Stimulated activated CD8-positive, alpha-beta memory T cell treated with anti-CD3 and anti-CD28 coated beads, Interleukin-15, amount 100 ng/mL, for 1 hour (primary cell): Measurements from ENCODE around the gene GLOD4.
"Not testable (repeated sequence)": the region's sequence is repeated elsewhere in the genome, so short reads cannot be mapped to it uniquely, and the experiment has no call there.

ENCODE experiments used
- DNase-seq: peaks from one replicate; pipeline ENCODE4 v3.0.0-alpha.2; 2020; ENCODE audit warnings: low read depth

The GLOD4 gene

DNA sequence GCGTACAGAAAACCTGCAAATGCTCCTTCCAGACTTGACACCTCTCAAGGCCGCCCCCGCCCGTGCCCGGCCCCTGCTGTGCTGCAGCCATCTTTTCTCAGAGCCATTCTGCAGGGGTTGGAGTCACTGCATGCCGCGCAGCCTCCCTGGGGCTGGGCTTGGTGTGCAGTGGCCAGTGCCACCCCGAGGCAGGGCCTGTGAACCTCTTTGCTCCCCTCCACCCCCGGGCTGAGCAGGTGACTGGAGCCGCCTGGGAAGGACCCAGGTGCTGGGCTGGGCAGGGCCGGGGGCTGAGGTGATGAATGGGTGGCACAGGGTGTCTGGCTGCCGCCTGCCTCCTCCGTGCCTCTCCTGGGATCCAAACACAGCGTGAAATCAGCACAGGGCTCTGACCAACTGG, 20.4 kb upstream of the GLOD4 start:
- no peak for DNase-seq

DNA sequence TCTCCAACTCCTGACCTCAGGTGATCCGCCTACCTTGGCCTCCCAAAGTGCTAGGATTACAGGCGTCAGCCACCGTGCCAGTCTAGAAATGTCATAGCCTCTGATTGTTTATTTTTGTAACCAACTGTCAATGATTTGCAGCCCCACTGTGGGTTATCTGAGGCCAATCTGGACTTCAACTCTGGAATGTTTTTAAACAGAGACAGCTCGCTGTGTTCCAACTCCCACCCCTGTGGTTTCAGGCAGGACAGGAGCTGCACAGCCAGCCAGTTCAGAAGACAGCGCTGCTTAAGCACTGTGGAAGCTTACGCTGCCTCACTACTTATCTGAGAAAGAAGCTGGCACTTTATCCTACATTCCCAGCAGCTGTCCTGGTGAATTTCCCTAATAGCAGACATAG, 19.6 kb upstream of the GLOD4 start:
- no peak for DNase-seq

DNA sequence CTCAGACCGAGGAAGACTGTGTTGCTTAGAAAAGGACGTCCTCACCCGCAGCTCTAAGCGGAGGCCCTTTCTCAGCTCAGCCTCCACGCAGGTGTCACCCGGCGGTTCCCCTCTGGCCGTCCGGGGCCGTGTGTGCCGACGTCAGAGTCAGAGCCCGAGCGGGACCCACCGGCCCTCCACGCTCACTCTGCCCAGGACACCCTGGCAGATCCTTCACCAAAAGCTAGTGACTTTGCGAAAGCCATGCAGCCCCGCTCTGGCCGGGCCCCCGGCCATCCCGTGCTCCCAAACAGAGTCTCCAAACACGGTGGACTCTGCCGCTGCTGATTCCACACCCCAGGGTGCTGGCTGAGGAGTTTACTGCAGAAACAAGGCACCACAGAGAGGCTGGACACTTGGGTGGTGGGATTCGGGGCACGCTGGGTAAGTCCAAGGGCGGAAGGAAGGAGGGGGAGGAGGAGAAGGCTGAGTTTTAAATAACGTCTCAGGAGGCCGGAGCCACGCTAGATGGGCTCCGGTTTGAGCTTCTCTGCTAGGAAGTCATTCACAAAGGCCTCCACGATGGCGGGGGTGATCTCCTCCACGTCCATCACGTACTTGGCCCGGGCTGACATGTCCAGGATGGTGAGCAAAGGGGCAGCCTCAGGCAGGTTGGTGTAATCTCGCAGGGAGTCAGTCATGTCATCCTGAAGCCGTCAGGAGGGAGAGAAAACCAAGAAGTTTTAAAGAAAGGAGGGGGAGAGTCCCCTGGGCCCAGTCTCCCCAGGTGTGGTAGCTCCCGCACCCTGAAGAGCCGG, 18.6 kb upstream of the GLOD4 start:
- no peak for DNase-seq

DNA sequence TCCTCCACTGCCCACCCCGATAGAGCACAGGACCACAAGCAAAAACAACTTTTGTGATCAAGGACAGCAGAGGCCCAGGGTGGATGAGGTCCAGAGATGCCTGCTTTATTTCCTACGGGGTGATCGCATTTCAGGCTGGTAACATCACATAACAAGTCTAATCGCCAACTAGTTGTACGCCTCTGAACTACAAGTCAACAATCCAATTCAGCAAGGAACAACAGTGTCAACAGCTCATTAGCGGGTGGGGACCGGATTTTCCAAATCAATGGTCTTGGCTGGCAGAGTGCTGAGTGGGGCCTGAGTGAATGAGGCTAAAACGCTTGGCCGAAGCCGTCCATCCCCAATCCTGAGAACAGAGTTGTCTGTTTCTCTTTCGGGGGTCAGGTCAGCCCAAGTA, 17.2 kb upstream of the GLOD4 start:
- no peak for DNase-seq

DNA sequence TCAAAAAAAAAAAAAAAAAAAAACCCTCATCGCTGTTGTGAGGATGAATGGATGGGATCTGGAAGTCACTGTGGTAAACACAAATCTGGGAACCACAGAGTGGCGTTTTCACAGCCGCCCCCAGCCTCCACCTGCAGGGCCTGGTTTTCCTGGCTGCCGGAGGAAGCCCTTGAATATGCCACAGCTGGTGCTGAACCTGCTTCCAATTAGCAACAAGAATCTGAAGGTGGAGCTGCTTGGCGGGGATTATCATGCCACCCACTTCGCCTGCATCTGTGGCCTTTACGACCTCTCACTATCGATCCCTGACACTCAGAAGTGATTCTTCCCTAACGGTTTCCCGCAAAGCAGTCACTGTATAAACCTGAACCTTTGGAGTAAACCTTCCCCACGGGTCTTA, 16.2 kb upstream of the GLOD4 start:
- DNase-seq = no peak

DNA sequence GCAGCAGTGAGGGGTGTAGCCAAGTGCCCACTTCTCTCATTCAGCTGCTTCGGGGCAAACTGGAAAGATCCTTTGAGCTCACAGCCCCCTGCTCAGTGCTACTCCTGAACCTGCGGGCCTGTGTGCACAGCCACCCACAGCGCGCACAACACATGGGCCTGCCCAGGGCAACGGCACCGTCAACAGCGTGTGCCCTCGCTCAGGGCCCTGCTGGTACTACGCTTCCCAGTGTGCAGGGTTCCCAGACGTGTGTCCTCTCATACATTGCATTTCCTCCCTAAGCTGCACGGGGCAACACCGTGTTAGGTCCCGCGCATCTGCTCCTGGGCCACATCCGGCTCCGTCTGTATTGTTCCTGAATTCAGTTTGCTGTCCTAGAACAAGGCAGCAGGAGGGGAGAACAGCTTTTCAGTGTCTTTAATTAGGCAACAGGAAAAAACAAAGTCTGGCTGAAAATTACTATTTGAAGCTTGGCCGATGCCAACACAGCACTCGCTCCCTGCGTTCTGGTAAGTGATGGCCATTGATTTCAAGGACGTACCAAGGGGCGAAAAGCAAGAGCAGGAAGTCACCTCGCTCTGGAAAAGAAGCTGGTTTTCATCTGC, 15.3 kb upstream of the GLOD4 start:
- no peak for DNase-seq

DNA sequence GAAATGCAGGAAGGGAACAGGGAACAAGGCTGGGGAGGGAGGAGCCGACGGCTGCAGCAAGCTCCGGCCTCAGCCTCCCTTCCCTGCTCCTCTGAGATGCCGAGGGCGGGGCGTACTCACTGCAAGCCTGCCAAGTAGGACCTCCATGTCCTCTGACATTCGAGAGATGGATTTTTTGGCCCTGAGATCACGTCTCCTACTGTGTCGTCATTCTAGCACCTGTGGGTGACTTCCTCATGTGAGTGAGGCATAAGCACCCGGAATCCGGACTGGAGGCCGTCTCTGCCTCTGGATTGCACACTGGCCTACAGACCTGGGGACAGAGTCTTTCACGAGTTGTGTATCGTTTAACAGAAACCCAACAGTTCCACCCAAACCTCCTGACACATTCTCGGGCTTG, 14.5 kb upstream of the GLOD4 start:
- DNase-seq = no peak

DNA sequence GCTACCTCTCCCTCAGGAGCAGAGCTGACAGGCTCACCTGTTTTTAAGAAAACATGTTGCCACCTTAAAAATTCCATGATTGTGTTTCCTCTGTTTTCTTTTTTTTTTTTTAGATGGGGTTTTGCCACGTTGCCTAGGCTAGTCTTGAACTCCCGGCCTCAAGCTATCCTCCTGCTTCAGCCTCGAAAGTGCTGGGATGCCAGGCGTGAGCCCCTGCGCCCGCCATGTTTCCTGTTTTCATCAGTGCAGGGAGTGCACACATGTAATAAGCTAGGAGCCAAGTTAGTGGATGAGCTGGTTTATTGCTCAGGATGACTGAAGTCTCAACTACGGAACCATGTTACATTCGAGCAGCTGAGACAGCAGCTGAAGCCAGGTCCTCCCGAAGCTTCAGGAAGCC, 13.6 kb upstream of the GLOD4 start:
- DNase-seq = no peak

DNA sequence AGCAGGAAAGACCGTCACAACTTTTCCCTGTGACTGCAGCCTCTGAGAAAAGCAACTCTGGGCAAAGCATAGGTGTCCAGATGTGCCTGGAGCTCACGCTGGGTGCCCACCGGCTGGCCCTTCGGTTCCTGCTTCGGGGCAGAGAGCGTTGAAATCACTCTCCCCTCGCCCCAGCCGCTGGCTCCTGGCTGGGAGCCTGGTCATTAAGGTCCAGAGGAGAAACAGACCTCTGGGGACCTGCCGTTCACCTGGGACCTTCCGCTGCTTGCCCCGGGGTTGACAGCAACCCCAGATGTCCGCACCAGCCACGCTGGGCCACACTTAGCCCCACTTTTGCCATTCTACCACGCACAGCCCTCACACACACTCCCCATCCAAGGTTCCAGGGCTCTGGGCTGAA, 13.2 kb upstream of the GLOD4 start:
- DNase-seq = no peak

DNA sequence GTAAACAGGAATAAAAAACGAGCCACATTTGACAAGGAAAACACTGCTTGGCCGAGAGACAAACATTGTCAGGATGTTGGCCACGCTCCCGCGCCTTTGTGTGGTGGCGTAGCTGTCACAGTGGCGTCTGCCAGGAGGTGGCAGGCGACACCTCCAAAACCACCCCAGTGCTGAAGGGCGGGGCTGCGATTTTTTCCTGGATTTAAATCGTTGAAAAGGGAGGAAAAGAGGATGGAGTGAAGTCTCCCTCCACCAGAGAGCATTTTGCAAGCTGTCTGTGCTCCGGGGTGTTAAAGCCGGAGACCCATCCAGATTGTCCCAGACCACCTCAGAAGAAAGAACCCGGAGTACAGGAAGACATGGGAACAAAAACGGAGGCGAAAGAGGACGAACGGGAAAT, 12.8 kb upstream of the GLOD4 start:
- no peak for DNase-seq

DNA sequence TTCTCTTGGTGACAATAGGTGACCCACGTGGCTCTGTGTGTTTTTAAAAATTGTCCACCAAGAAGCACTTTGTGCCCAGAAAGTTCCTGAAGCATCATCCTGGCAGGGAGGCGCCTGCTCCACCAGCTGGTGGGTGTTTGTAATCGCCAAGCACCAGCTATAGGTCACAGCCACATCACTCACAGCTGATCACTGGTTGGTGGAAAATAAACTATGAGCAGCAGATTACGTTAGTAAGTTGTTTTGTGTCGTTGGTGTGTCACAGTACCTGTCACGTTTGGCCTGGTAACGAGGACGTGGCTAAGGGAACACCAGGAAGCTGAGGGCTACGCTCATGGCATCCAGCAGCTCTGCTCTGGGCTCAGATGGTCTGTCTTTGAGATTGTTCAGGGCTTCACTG, 10.2 kb upstream of the GLOD4 start:
- no peak for DNase-seq

DNA sequence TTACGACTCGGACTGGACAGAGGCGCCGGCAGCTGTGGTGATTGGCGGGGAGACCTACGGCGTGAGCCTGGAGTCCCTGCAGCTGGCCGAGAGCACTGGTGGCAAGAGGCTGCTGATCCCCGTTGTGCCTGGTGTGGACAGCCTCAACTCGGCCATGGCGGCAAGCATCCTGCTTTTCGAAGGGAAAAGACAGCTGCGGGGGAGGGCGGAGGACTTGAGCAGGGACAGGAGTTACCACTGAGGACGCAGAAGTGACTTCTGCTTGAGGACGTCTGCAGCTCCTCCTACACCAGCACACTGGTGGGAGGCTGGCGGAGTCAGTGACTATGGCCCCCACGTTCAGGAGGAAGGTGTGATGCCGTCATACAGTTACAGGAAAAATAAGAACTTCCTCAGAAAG, 9.7 kb upstream of the GLOD4 start:
- no peak for DNase-seq

DNA sequence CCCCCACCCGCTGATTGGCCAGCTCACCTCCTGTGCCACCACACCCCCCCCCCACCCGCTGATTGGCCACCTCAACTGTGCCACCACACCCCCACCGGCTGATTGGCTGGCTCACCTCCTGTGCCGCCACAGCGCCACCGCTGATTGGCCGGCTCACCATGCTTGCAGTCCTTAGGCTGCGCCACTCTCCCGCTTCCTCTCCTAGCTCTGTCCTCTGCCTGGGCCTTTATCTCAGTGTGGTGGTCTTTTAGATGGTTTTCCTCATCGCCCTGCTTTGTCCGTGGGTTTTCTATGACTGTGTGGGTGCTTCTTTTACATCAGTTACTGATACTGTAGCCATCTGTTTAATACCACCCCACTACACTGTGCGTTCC, 8.8 kb upstream of the GLOD4 start:
- DNase-seq = not testable (repeated sequence)

DNA sequence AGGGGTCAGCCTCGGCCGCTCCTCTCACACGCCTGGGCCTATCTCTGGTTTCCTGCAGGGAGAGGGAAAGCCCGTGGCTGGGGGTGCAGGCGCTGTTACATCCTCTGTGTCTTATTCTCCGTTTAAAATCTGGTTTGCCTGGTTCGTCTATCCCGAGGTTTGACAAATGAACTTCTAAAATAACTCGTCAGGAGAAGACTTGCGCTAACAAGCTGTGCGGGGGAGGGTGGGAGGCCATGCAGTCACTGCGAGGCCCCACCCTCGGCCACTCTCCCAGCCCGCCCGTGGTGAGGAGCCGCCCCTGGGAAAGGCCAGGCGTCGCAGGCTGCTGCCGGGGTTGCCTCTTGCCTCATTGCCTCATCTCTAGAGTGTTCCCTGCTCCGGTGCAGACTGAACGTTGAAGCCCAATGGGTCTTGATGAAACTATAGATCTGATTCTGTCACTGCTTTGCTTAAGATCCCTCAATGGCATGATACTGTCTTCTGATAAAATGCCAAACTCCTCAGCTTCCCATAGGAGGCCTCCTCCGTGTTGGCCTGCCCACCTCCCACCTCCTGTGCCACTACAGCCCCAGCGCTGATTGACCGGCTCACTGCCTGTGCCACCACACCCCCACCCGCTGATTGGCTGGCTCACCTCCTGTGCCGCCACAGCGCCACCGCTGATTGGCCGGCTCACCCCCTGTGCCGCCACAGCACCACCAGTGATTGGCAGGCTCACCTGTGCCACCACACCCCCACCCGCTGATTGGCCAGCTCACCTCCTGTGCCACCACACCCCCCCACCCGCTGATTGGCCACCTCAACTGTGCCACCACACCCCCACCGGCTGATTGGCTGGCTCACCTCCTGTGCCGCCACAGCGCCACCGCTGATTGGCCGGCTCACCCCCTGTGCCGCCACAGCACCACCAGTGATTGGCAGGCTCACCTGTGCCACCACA, 8.1 kb upstream of the GLOD4 start:
- not testable (repeated sequence) for DNase-seq

DNA sequence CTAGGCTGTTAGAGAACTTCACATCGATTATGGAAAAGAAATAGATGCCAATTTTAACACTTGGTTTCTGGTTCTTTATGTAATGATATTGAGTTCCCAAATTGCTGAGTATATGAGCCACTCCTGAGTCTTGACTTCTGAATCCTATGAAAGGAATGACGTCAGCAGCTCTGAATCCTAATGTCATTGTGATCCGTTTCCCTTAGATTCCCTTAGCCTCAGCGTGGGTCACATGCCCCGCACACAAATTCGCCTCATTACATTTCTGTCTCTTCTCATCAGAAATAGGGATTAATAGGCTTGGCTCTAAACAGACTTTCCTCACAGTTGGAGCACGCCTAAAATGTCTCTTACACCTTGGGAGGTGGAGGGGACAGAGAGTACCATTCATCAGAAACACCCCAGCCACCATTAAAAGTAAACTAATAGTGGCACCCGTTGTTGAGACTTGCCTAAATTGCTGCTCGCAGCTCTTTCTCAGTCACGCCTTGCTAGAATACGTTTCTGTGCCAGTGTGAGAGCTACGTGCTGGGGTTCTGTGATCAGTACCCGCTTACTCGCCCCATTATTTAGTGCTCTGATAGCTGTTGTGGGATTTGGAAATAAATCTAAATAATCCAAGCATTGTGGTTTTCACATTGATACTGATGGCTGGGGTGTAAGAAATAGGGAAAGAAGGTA, 7.2 kb upstream of the GLOD4 start:
- DNase-seq = no peak

DNA sequence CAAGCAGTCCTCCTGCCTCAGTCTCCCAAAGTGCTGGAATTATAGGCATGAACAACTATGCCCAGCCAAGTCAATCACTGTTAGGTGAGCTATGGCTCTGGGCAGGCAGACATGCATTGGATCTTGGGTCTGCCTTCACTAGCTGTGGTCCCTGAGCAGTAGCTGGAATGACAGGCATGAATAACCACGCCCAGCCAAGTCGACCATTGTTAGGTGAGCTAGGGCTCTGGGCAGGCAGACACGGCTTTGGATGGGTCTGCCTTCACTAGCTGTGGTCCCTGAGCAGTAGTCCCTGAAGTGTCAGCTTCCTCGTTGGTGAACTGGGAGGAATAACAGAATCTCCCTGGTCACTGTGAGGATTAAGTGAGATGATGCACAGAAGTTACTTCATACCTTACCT, 6.5 kb upstream of the GLOD4 start:
- no peak for DNase-seq

DNA sequence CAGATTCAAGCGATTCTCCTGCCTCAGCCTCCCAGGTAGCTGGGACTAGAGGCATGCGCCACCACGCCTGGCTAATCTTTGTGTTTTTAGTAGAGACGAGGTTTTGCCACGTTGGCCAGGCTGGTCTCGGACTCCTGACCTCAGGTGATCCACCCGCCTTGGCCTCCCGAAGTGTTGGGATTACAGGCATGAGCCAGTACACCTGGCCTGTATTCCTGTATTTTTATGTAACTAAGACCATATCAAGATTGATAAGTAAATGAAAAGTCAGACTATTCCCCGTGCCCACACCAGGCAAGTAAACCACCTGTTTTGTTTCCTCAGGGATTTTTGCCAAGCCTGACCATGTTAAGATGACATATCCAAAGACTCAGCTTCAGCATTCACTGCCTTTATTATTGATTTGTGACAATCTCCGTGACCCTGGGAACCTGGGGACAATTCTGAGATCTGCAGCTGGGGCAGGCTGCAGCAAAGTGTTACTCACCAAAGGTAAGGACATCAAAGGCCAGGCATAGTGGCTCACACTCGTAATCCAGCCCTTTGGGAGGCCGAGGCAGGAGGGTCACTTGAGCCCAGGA, 5.7 kb upstream of the GLOD4 start:
- DNase-seq = no peak

DNA sequence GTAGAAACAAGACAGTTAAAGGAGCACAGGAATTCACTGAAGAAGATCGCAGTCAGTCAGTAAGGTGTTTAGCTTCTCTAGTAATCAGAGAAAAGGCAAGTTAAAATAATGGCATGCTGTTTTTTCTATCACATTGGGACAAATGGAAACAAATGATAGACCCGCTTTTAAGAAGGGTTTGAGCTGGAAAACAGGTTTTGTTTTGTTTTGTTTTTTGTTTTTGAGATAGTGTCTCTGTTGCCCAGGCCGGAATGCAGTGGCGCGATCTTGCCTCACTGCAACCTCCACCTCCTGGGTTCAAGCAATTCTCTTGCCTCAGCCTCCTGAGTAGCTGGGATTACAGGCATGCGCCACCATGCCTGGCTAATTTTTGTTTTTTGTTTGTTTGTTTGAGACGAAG, 3.8 kb upstream of the GLOD4 start:
- DNase-seq = not testable (repeated sequence)

DNA sequence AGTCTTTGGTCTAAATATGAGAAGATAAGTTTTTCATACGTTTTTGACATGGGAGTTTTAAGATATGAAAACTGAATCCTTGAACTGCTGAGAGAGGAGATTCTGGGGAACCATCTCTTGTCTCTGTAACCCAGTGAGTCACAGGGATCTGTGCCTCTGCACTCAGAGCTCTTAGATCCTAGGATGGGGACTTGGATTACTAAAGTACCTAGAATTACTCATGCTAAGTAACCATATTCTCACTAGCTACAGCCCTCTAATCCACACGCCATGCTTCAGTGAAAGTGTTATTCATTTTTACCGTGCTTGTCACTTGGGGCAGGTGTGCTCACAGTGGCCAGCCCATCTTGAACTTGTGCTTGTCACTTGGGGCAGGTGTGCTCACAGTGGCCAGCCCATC, 2.1 kb upstream of the GLOD4 start:
- DNase-seq = no peak

DNA sequence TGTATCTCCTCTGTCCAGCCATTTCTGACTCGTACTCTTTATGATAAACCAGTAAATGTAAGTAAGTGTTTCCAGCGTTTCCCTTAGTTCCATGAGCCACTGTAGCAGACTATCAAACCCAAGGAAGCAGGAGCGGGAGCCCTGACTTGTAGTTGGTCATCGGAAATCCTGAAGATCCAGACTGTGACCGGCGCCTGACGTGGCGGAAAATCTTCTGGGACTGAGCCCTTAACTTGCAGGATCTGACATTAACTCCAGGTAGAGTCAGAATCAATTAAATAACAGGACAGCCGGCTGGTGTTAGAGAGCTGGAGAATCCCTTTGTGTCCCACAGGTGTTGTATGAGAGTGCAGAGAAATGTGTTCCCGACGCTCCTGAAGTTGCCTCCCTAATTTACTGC, 4.0 kb downstream of the GLOD4 start:
- DNase-seq = no peak

DNA sequence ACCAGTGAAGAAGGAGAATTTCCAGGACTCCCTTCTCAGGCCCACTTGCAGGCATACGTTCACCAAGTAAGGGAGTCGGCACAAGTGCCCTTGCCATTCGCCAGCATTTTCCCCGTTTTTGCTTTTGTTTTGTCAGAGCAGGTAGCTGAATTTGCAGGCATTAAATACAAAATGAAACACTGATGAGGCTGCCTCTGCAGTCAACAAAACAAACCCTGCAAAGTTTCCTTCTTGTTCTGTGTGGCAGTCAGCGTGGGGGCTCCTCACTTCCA, 7.8 kb downstream of the GLOD4 start:
- DNase-seq = no peak
